Muscle of leg (tissue), 11 donors: ENCODE data around the gene AMMECR1. TPM values are rescaled to one million over a fixed set of nuclear protein-coding genes. Genes with fewer than 3 reads are reported as not detected.

Source experiments
- DNase-seq: peaks from one replicate; pipeline ENCODE4 v3.0.0; 2013
- H3K27ac ChIP-seq: one replicate; pipeline ENCODE4 v1.5.1; 2013; ENCODE audit warnings: mild to moderate bottlenecking, low read length, control low read depth
- H3K27me3 ChIP-seq: one replicate; pipeline ENCODE4 v1.6.1; 2013; ENCODE audit warnings: low read length; ENCODE audit not compliant: control insufficient read depth, insufficient read depth
- H3K36me3 ChIP-seq: one replicate; pipeline ENCODE4 v1.6.1; 2013; ENCODE audit warnings: low read length; ENCODE audit not compliant: control insufficient read depth, insufficient read depth
- H3K4me1 ChIP-seq: one replicate; pipeline ENCODE4 v1.6.1; 2013; ENCODE audit warnings: low read length; ENCODE audit not compliant: control insufficient read depth, insufficient read depth
- H3K4me3 ChIP-seq: one replicate; pipeline ENCODE4 v1.5.1; 2013; ENCODE audit warnings: low read length, control low read depth
- H3K9me3 ChIP-seq: replicated peaks from 2 replicates; pipeline ENCODE4 v1.6.1; 2013; ENCODE audit warnings: low read depth, low read length; ENCODE audit not compliant: control insufficient read depth
- WGBS: methylation state at CpG from one replicate; pipeline ENCODE4 v1.1.5; 2013; ENCODE audit warnings: missing lambda C conversion rate; ENCODE audit not compliant: insufficient coverage; 5-methylcytosine and 5-hydroxymethylcytosine counted together
- polyA plus RNA-seq, 8 donors: library from polyadenylated mRNA; unstranded; fragments of 120-200 nt; gene quantifications; one replicate each; pipeline versions ENCODE4 v1.2.1 to v1.2.3, GENCODE V29; 2013; ENCODE audit warnings: inconsistent platforms in 1 of 8, low replicate concordance in 1 of 8; ENCODE audit not compliant: insufficient read length in 8 of 8, insufficient read depth in 1 of 8
- total RNA-seq: library from RNA; stranded (reverse); fragments of 120-200 nt; gene quantifications from one replicate; pipeline ENCODE4 v1.2.4, GENCODE V29; 2013

Gene AMMECR1
- total and polyA plus RNA-seq, 9 donors = 7.1 to 10.3 (median 8.0) TPM

DNA sequence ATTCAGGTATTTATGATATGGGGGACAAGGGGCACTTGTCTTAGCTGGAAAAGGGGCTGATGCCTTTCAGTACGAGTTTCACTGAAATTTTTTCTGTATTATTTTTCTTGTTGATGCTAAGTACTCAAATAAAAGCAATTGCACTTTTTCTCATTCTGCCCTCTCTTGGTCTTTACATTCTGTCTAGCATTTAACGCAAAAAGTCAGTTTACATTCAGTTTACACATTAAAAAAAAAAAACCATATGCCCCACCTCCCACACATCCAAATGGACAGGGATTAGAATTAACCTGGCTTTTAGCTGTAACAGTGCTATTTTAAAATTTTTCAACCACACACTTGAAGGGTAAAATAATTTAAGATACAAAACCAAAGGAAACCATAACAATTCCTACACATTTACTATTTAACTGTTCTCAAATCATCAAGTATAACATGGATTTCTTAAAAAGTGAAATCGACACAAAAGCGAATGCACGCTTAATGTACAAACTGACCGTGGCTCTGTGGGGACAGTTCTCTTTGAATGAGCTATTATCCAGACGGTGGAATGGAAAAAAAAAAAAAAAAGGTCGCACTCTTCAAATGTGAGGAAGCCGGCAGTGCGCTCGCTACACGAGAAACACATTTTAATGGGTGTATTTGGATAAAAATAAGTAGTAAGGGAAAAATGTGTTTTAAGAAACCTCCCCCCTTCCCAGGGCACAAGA lies 1.4 kb downstream of the AMMECR1 start:
- DNase-seq = peak; percentile 54
- peaks cover 19% of the 10 kb centered on the region for H3K27me3 ChIP-seq
- 40% methylated on average over 1 of the region's 12 CpGs for WGBS
- H3K9me3 ChIP-seq = no peaks in the 10 kb centered on the region
- no peaks in the 10 kb centered on the region for H3K36me3 ChIP-seq
- H3K4me1 ChIP-seq = no peaks in the 10 kb centered on the region
- peak overlapping the region; percentile 79 for H3K4me3 ChIP-seq
- no peak overlapping the region for H3K27ac ChIP-seq

- no peak overlapping the region for H3K4me3 ChIP-seq
- WGBS = no CpG with 5 or more reads among the region's 1 CpG
Measured at GRCh38 chrX:110315551-110315950, 2.3 kb downstream of the AMMECR1 start.

DNA sequence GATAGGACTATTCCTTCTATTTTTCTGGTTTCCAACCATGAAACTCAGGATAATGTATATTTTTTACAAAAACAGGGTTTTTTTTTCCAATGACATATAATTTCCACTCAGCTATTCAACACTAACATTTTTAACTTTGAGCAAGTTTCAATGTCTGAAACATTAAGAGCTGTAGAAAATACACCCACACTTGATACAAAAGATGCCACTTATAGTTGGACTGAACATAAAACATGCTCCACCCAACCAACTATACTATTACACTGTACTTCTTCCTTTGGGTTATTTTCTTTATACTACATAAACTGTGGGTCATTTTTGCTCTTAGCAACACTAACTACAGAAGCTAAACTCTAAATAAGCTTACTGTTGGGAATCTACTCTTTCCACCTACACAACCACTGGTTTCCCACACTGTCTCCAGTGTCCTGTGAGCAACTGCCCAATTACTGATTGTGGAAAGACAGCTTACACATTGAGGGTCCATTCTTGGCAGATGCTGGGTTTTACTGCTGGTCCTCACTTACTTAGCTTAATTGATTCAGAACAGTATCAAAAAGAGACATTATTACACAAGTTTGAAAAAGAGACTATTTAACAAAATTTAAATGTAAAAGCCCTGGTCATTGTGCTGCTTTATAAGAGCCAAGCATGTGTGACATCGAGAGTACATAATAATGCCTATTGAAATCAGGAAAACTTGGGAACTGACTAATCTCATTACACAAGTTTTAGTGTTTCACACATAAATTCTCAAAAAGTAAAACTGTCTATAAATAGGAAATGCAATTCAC lies 6.3 kb downstream of the AMMECR1 start:
- no peaks in the 10 kb centered on the region for H3K4me1 ChIP-seq
- no CpG with 5 or more reads among the region's 1 CpG for WGBS
- no peak overlapping the region for H3K27ac ChIP-seq
- H3K4me3 ChIP-seq = no peak overlapping the region
- H3K27me3 ChIP-seq = no peaks in the 10 kb centered on the region
- DNase-seq = no peak
- no peaks in the 10 kb centered on the region for H3K9me3 ChIP-seq
- H3K36me3 ChIP-seq = no peaks in the 10 kb centered on the region

More at GRCh38 chrX:110315551-110315950, 2.3 kb downstream of the AMMECR1 start:
- DNase-seq = no peak
- Histone ChIP-seq H3K4me1 (no peaks in the 10 kb centered on the region), H3K27ac (no peak overlapping the region), H3K9me3 (no peaks in the 10 kb centered on the region), H3K27me3 (peaks cover 19% of the 10 kb centered on the region), H3K36me3 (no peaks in the 10 kb centered on the region)

DNA sequence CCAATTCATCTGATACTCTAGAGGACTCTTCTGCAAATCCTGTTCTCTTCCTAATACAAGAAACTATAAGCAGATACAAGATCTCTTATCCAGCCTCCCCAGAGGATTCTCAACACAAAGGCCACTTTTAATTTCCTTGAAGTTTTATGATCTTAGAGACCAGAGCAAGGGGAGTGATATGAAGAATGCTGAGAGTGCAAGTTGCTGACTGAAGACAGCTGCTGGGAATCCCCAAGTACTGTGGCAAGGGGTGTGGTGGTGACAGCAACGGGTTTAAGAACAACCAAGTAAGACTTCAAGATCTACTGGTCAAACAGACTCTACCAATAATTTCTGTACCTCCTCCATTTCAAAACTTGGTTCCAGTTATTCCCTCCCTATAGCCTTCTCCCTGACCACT lies 7.0 kb downstream of the AMMECR1 start:
- H3K27me3 ChIP-seq = no peaks in the 10 kb centered on the region
- DNase-seq = no peak
- no peaks in the 10 kb centered on the region for H3K36me3 ChIP-seq
- no peaks in the 10 kb centered on the region for H3K9me3 ChIP-seq
- H3K4me1 ChIP-seq = no peaks in the 10 kb centered on the region
- H3K4me3 ChIP-seq = no peak overlapping the region
- no peak overlapping the region for H3K27ac ChIP-seq
- no CpG with 5 or more reads among the region's 1 CpG for WGBS

GRCh38 chrX:110310000-110310790 lies 7.7 kb downstream of the AMMECR1 start:
- Histone ChIP-seq H3K4me1 (no peaks in the 10 kb centered on the region), H3K9me3 (no peaks in the 10 kb centered on the region), H3K36me3 (no peaks in the 10 kb centered on the region), H3K27ac (no peak overlapping the region), H3K4me3 (no peak overlapping the region), H3K27me3 (no peaks in the 10 kb centered on the region)
- no peak for DNase-seq
- WGBS = no CpG with 5 or more reads among the region's 1 CpG

GRCh38 chrX:110308220-110308619 lies 9.7 kb downstream of the AMMECR1 start:
- WGBS = no CpG with 5 or more reads among the region's 2 CpGs
- H3K4me1 ChIP-seq = no peaks in the 10 kb centered on the region
- DNase-seq = no peak
- no peaks in the 10 kb centered on the region for H3K9me3 ChIP-seq
- H3K36me3 ChIP-seq = no peaks in the 10 kb centered on the region
- H3K4me3 ChIP-seq = no peak overlapping the region
- no peak overlapping the region for H3K27ac ChIP-seq
- no peaks in the 10 kb centered on the region for H3K27me3 ChIP-seq

DNA sequence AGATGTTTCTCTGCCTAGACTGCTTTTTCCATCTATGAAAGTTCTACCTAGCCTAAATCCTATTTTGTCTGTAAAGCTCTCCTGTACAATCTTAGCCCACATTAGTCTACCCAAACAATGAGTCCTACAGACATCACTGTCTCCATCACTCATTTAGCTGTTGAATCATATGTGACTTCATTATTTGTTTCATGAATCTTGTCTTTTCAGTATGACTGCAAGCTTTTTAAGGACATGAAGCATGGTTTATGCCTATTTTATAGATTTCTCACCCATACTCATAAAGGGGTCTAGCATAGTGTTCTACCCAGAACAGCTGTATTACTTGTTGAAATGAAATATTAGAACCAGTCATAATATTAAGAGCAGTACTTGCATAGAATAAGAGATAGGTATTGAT lies 13.0 kb downstream of the AMMECR1 start:
- DNase-seq = no peak
- Histone ChIP-seq H3K4me1 (no peaks in the 10 kb centered on the region), H3K27me3 (peaks cover 2% of the 10 kb centered on the region), H3K36me3 (no peaks in the 10 kb centered on the region), H3K27ac (no peak overlapping the region), H3K9me3 (peaks cover 3% of the 10 kb centered on the region), H3K4me3 (no peak overlapping the region)

DNA sequence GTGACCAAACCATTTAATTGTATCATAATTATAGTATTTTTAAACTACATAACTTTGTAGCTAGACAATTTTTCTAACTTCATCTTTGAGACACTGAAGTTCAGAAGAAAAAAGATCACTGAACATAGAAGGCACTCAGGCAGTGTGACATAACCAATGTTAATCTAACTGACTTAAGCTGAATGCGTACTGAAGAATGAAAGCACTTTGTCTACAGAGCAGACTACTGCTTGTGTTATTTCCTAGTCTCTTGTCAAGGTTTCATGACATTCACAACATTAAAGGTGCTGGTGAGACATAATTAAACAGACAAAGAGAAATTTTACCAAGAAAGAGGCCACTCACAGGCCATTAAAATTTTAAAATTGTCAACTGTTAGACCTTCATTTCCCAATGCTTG lies 13.5 kb downstream of the AMMECR1 start:
- H3K4me1 ChIP-seq = no peaks in the 10 kb centered on the region
- H3K4me3 ChIP-seq = no peak overlapping the region
- H3K27ac ChIP-seq = no peak overlapping the region
- peaks cover 2% of the 10 kb centered on the region for H3K27me3 ChIP-seq
- WGBS = 60% methylated on average over 1 of the region's 1 CpG
- DNase-seq = no peak
- no peaks in the 10 kb centered on the region for H3K36me3 ChIP-seq
- H3K9me3 ChIP-seq = peaks cover 3% of the 10 kb centered on the region

GRCh38 chrX:110302975-110303374 lies 14.9 kb downstream of the AMMECR1 start:
- no peak for DNase-seq
- H3K4me3 ChIP-seq = no peak overlapping the region
- H3K27me3 ChIP-seq = peaks cover 2% of the 10 kb centered on the region
- peaks cover 3% of the 10 kb centered on the region for H3K9me3 ChIP-seq
- H3K4me1 ChIP-seq = no peaks in the 10 kb centered on the region
- H3K36me3 ChIP-seq = no peaks in the 10 kb centered on the region
- H3K27ac ChIP-seq = no peak overlapping the region
- 60% methylated on average over 1 of the region's 3 CpGs for WGBS

- no peaks in the 10 kb centered on the region for H3K4me1 ChIP-seq
- no CpG with 5 or more reads among the region's 1 CpG for WGBS
- no peaks in the 10 kb centered on the region for H3K36me3 ChIP-seq
- H3K4me3 ChIP-seq = no peak overlapping the region
- DNase-seq = no peak
- no peak overlapping the region for H3K27ac ChIP-seq
- peaks cover 5% of the 10 kb centered on the region for H3K9me3 ChIP-seq
- H3K27me3 ChIP-seq = peaks cover 2% of the 10 kb centered on the region
Measured at GRCh38 chrX:110301194-110301593, 16.7 kb downstream of the AMMECR1 start.
